A673 (cell line): ENCODE data around the gene PFN3. TPM values are rescaled to one million over a fixed set of nuclear protein-coding genes. Genes with fewer than 3 reads are reported as not detected.

Experiments used
- Bru-seq: library from RNA; stranded (reverse); fragments of 400-500 nt; gene quantifications from one replicate; lab custom pipeline; 2021; lab: Mats Ljungman, UMichigan
- BruChase-seq, 2 experiments: library from RNA; stranded (reverse); fragments of 400-500 nt; gene quantifications; one replicate each; lab custom pipeline; 2021; lab: Mats Ljungman, UMichigan
- BruUV-seq: library from RNA; stranded (reverse); fragments of 400-500 nt; replicated peaks from 2 replicates; lab custom pipeline; 2021; lab: Mats Ljungman, UMichigan
- CTCF ChIA-PET: fragments of 300-600 bp; sonication (Branson Sonifier 250); formaldehyde crosslinking; loops from one replicate; lab custom pipeline; 2022; ENCODE audit warnings: antibody characterized with exemption; lab: Charles Lee
- POLR2A ChIA-PET: fragments of 300-600 bp; sonication (Branson Sonifier 250); formaldehyde crosslinking; loops from one replicate; lab custom pipeline; 2022; ENCODE audit warnings: antibody characterized with exemption; ENCODE audit not compliant: low non-redundant PET; lab: Charles Lee
- DNase-seq: peaks from one replicate; pipeline ENCODE4 v3.0.0-alpha.2; 2015; ENCODE audit warnings: low spot score
- H3K27ac ChIP-seq: fragments of 200-600 bp; sonication (generic); 2 replicates; pipeline ENCODE4 v1.5.1; 2016; ENCODE audit warnings: mixed run types, low read depth, mild to moderate bottlenecking, mixed read lengths, antibody characterized with exemption, low read length; ENCODE audit not compliant: poor library complexity, severe bottlenecking
- H3K27me3 ChIP-seq: fragments of 200-600 bp; sonication (generic); replicated peaks from 2 replicates; pipeline ENCODE4 v1.6.1; 2017; ENCODE audit warnings: mixed run types, low read depth, mild to moderate bottlenecking, mixed read lengths, antibody characterized with exemption, low read length; ENCODE audit not compliant: insufficient read depth, poor library complexity
- H3K36me3 ChIP-seq: fragments of 200-600 bp; sonication (generic); 2 replicates; pipeline ENCODE4 v1.6.1; 2016; ENCODE audit warnings: mixed run types, mild to moderate bottlenecking, mixed read lengths, antibody characterized with exemption, low read length; ENCODE audit not compliant: insufficient read depth, poor library complexity, severe bottlenecking
- H3K4me1 ChIP-seq: fragments of 200-600 bp; sonication (generic); 2 replicates; pipeline ENCODE4 v1.6.1; 2017; ENCODE audit warnings: mixed run types, mild to moderate bottlenecking, mixed read lengths, antibody characterized with exemption, low read length; ENCODE audit not compliant: insufficient read depth, poor library complexity, severe bottlenecking
- H3K4me3 ChIP-seq: fragments of 200-600 bp; sonication (generic); 2 replicates; pipeline ENCODE4 v1.5.1; 2016; ENCODE audit warnings: low read depth, mixed run types, mild to moderate bottlenecking, mixed read lengths, low read length; ENCODE audit not compliant: poor library complexity, severe bottlenecking
- H3K9me3 ChIP-seq: fragments of 200-600 bp; sonication (generic); 2 replicates; pipeline ENCODE4 v1.6.1; 2016; ENCODE audit warnings: mixed run types, low read depth, mild to moderate bottlenecking, mixed read lengths, antibody characterized with exemption, low read length; ENCODE audit not compliant: poor library complexity, severe bottlenecking
- EZH2 ChIP-seq: fragments of 200-600 bp; sonication (generic); IDR thresholded peaks from 2 replicates; pipeline ENCODE4 v1.6.1; 2017; ENCODE audit warnings: borderline replicate concordance, low read depth, mild to moderate bottlenecking, mixed read lengths, antibody characterized with exemption, low read length; ENCODE audit not compliant: poor library complexity, severe bottlenecking
- intact Hi-C: fragments of 100-400 bp; cut with micrococcal nuclease; formaldehyde crosslinking; loops from one replicate; pipeline ENCODE4 v1.10.0; 2022; ENCODE audit not compliant: unreplicated experiment
- long read RNA-seq: library from polyadenylated mRNA; stranded (forward); transcript quantifications from one replicate; pipeline ENCODE4 v2.0.0, GENCODE V29; 2022
- total RNA-seq: library from RNA; stranded (reverse); gene quantifications from 2 replicates; pipeline ENCODE4 v1.2.3, GENCODE V29; 2021
- TF ChIP-seq, protein P1 (sequence below): fragments of 300-800, 200-600 bp; sonication (generic); conservative IDR thresholded peaks from 2 replicates; pipeline ENCODE4 v1.5.1; 2017; ENCODE audit warnings: low read depth, mild to moderate bottlenecking, antibody characterized with exemption, low read length, moderate library complexity, mixed read lengths

The PFN3 gene
- total RNA-seq: not detected in 2 replicates
- not detected for Bru-seq, nascent RNA
- not detected for BruChase-seq, experiment 1, labeled RNA remaining after a 2-hour chase
- not detected for BruChase-seq, experiment 2, labeled RNA remaining after a 6-hour chase
- long read RNA-seq: 0 reads

GRCh38 chr5:177399997-177400868 is at the start of gene PFN3:
TSS of gene PFN3 (minus strand) at chr5:177400661. CDS start at chr5:177400576, 85 bp downstream.
- peak; percentile 53 for DNase-seq
- no peaks in the 10 kb centered on the region for H3K36me3 ChIP-seq
- ChIA-PET POLR2A (no interaction called here), CTCF (no interaction called here)
- no peak within 1 kb of the TSS for H3K4me3 ChIP-seq
- BruUV-seq: no TSS peak
- H3K27ac ChIP-seq: no peak within 1 kb of the TSS
- H3K4me1 ChIP-seq: peaks cover 18% of the 10 kb centered on the region
- H3K9me3 ChIP-seq: no peaks in the 10 kb centered on the region
- intact Hi-C loops: no loop called here
- peaks cover 44% of the 10 kb centered on the region for H3K27me3 ChIP-seq
- TF ChIP-seq, protein P1, sequence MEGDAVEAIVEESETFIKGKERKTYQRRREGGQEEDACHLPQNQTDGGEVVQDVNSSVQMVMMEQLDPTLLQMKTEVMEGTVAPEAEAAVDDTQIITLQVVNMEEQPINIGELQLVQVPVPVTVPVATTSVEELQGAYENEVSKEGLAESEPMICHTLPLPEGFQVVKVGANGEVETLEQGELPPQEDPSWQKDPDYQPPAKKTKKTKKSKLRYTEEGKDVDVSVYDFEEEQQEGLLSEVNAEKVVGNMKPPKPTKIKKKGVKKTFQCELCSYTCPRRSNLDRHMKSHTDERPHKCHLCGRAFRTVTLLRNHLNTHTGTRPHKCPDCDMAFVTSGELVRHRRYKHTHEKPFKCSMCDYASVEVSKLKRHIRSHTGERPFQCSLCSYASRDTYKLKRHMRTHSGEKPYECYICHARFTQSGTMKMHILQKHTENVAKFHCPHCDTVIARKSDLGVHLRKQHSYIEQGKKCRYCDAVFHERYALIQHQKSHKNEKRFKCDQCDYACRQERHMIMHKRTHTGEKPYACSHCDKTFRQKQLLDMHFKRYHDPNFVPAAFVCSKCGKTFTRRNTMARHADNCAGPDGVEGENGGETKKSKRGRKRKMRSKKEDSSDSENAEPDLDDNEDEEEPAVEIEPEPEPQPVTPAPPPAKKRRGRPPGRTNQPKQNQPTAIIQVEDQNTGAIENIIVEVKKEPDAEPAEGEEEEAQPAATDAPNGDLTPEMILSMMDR: no peak
- no peak for TF ChIP-seq EZH2

- no peak for DNase-seq
- POLR2A ChIA-PET: no interaction called here
- Histone ChIP-seq H3K27me3 (no peaks in the 10 kb centered on the region), H3K27ac (no peak overlapping the region), H3K4me3 (no peak overlapping the region), H3K9me3 (no peaks in the 10 kb centered on the region), H3K4me1 (peaks cover 10% of the 10 kb centered on the region), H3K36me3 (no peaks in the 10 kb centered on the region)
- intact Hi-C loops: loop anchor here (2.0 kb wide), 1 partner anchor 335 kb away; no protein-coding TSS in a partner anchor
- CTCF ChIA-PET: no interaction called here
- BruUV-seq: no TSS peak
- TF ChIP-seq EZH2: no peak
- TF ChIP-seq, protein P1: no peak
Observed at GRCh38 chr5:177449140-177450061, 48.9 kb upstream of the PFN3 start.

GRCh38 chr5:177448244-177448950 is 47.9 kb upstream of the PFN3 start:
- intact Hi-C loops: loop anchor here (2.0 kb wide), 1 partner anchor 334 kb away; no protein-coding TSS in a partner anchor
- Histone ChIP-seq H3K27me3 (no peaks in the 10 kb centered on the region), H3K4me1 (peaks cover 4% of the 10 kb centered on the region), H3K36me3 (no peaks in the 10 kb centered on the region), H3K27ac (no peak overlapping the region), H3K4me3 (no peak overlapping the region), H3K9me3 (no peaks in the 10 kb centered on the region)
- no peak for DNase-seq
- POLR2A ChIA-PET: no interaction called here
- BruUV-seq: no TSS peak
- CTCF ChIA-PET: no interaction called here
- TF ChIP-seq EZH2: no peak
- TF ChIP-seq, protein P1: no peak
